Neural cell (in vitro differentiated cells): ENCODE results near the gene ADARB2.

ENCODE experiments used
- EP300 ChIP-seq: fragments of 450-650 bp; conservative IDR thresholded peaks from 2 replicates; pipeline ENCODE4 v1.6.1; 2014; ENCODE audit warnings: antibody characterized with exemption, mild to moderate bottlenecking, moderate library complexity; ENCODE audit not compliant: poor library complexity, severe bottlenecking
- EZH2 ChIP-seq: fragments of 200-600, 300-800 bp; shearing (Covaris generic), sonication (generic); IDR thresholded peaks from 2 replicates; pipeline ENCODE4 v1.6.1; 2014; ENCODE audit warnings: antibody characterized with exemption, low read length, borderline replicate concordance, mild to moderate bottlenecking; ENCODE audit not compliant: insufficient read depth, poor library complexity, severe bottlenecking
- POLR2AphosphoS5 ChIP-seq: IDR thresholded peaks from 2 replicates; pipeline ENCODE4 v1.6.1; 2012
- RAD21 ChIP-seq: fragments of 450-650 bp; conservative IDR thresholded peaks from 2 replicates; pipeline ENCODE4 v1.6.1; 2014; ENCODE audit warnings: antibody characterized with exemption, mild to moderate bottlenecking, moderate library complexity
- SMC3 ChIP-seq: fragments of 450-650 bp; conservative IDR thresholded peaks from 2 replicates; pipeline ENCODE4 v1.6.1; 2014; ENCODE audit warnings: antibody characterized with exemption, mild to moderate bottlenecking, moderate library complexity; ENCODE audit not compliant: poor library complexity
- TAF1 ChIP-seq: IDR thresholded peaks from 2 replicates; pipeline ENCODE4 v1.6.1; 2012; ENCODE audit warnings: low read depth
- TF ChIP-seq, protein P1 (sequence below): fragments of 450-650 bp; IDR thresholded peaks from 2 replicates; pipeline ENCODE4 v1.5.1; 2014; ENCODE audit warnings: antibody characterized with exemption, mild to moderate bottlenecking, moderate library complexity; ENCODE audit not compliant: poor library complexity, severe bottlenecking
- TF ChIP-seq, protein P2 (sequence below): IDR thresholded peaks from 2 replicates; pipeline ENCODE4 v1.6.1; 2012; ENCODE audit warnings: borderline replicate concordance

GRCh38 chr10:1465993-1466764 is 271.1 kb downstream of the ADARB2 start:
- TF ChIP-seq POLR2AphosphoS5 (no peak), EZH2 (no peak), RAD21 (no peak), EP300 (no peak), TAF1 (no peak), SMC3 (no peak)
- TF ChIP-seq, protein P1, sequence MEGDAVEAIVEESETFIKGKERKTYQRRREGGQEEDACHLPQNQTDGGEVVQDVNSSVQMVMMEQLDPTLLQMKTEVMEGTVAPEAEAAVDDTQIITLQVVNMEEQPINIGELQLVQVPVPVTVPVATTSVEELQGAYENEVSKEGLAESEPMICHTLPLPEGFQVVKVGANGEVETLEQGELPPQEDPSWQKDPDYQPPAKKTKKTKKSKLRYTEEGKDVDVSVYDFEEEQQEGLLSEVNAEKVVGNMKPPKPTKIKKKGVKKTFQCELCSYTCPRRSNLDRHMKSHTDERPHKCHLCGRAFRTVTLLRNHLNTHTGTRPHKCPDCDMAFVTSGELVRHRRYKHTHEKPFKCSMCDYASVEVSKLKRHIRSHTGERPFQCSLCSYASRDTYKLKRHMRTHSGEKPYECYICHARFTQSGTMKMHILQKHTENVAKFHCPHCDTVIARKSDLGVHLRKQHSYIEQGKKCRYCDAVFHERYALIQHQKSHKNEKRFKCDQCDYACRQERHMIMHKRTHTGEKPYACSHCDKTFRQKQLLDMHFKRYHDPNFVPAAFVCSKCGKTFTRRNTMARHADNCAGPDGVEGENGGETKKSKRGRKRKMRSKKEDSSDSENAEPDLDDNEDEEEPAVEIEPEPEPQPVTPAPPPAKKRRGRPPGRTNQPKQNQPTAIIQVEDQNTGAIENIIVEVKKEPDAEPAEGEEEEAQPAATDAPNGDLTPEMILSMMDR: no peak
- TF ChIP-seq, protein P2, sequence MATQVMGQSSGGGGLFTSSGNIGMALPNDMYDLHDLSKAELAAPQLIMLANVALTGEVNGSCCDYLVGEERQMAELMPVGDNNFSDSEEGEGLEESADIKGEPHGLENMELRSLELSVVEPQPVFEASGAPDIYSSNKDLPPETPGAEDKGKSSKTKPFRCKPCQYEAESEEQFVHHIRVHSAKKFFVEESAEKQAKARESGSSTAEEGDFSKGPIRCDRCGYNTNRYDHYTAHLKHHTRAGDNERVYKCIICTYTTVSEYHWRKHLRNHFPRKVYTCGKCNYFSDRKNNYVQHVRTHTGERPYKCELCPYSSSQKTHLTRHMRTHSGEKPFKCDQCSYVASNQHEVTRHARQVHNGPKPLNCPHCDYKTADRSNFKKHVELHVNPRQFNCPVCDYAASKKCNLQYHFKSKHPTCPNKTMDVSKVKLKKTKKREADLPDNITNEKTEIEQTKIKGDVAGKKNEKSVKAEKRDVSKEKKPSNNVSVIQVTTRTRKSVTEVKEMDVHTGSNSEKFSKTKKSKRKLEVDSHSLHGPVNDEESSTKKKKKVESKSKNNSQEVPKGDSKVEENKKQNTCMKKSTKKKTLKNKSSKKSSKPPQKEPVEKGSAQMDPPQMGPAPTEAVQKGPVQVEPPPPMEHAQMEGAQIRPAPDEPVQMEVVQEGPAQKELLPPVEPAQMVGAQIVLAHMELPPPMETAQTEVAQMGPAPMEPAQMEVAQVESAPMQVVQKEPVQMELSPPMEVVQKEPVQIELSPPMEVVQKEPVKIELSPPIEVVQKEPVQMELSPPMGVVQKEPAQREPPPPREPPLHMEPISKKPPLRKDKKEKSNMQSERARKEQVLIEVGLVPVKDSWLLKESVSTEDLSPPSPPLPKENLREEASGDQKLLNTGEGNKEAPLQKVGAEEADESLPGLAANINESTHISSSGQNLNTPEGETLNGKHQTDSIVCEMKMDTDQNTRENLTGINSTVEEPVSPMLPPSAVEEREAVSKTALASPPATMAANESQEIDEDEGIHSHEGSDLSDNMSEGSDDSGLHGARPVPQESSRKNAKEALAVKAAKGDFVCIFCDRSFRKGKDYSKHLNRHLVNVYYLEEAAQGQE: no peak
